ENCODE data around the gene PDE8B.

DNA sequence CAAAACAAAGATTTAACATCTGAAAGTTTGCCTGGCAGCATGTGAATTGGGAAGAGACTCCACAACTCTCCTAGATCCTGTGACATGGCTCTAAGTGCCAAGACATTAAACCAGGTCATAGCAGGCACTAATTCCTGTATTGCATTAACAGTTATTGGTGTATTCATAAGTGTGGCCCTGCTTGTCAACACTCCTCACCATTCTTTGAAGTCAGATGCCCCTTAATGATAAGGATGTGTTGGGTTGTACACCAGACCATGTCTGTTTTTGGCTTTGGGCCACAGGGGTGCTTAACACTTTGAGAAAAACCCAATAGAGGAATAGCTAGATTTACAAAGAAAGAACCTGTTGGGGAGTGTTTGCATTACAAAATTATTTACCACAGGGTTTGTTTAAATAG is 43.4 kb upstream of the PDE8B start:
- no peak for TF ChIP-seq POLR2A (IDR thresholded peaks at IDR 0.05)
- TF ChIP-seq, protein P1, sequence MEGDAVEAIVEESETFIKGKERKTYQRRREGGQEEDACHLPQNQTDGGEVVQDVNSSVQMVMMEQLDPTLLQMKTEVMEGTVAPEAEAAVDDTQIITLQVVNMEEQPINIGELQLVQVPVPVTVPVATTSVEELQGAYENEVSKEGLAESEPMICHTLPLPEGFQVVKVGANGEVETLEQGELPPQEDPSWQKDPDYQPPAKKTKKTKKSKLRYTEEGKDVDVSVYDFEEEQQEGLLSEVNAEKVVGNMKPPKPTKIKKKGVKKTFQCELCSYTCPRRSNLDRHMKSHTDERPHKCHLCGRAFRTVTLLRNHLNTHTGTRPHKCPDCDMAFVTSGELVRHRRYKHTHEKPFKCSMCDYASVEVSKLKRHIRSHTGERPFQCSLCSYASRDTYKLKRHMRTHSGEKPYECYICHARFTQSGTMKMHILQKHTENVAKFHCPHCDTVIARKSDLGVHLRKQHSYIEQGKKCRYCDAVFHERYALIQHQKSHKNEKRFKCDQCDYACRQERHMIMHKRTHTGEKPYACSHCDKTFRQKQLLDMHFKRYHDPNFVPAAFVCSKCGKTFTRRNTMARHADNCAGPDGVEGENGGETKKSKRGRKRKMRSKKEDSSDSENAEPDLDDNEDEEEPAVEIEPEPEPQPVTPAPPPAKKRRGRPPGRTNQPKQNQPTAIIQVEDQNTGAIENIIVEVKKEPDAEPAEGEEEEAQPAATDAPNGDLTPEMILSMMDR (IDR thresholded peaks at IDR 0.05) = no peak
